HL-60/S4 treated with retinoic acid at 250 ng/mL for 4 days and 3 days (cell line): ENCODE data around the gene NHLRC1.

Experiments
- in situ Hi-C: fragments of 300-500 bp; cut with MboI; formaldehyde crosslinking; loops from 2 replicates; pipeline ENCODE4 v1.7.0; 2022; ENCODE audit warnings: low sequenced_read_pairs

NHLRC1 gene

GRCh38 chr6:18088419-18089296 lies 33.8 kb downstream of the NHLRC1 start:
- in situ Hi-C loops = no loop called here

DNA sequence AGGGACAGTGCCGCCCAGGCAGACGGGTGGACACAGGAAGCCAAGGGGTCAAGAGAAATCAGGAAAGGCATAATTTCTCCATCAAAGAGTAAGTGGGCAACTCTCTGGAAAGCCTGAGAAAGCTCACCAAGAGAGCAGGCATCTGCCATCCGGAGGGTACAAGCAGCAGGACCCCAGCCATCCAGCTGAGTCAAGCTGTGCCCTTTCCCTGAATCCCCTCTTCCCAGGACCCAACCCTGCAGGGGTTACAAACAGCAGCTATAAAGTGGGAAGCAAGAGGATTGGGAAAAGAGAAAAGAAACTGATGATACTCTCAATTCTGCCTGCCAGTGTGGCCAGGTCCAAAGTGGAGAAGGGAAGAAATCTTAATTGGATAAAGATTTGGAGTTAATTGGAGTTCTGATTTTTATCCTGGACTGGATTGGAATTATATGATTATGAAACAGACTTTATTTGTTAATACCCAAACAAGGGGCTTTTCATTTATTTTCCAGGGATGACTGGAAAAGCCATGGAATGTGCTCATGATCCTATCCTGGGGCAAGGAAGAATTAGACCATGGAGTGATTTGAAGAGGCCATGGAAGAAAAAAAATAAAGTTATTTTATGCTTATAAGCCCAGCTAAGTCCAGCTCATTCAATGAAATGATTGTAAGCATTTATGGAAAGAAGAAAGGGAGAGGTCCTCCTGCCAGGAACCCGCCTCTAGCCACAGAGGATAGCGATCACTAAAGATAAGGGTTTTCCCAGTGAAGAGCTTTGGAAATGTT lies 34.9 kb downstream of the NHLRC1 start:
- in situ Hi-C loops = no loop called here

DNA sequence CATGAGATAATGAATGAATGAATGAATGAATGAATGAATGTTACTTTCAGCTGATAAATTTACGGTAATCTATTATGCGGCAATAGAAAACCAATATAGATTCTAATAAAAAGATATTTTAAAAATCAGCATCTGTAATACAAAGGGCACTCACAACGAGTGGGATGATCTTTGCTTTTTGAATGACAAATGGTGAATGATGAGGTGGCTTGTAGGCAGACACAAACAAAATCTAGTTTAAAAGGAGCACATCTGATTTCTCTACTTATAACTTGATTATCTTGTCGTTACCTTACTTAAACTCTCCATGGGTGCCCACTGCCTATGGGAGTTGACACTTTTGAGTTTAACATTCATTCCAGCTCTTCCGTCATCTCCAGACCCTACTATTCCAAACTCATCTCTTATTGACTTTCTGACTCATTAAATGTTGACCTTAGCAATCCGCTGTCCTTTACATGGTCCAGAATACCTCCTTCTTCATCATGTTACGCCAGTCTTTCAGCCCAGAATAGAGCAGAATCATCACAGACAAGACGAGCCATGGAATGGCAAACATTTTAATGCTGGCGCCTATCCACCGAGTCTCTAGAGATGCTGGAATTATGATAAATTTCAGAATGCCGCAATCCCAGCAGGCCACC lies 41.3 kb downstream of the NHLRC1 start:
- in situ Hi-C loops = no loop called here

DNA sequence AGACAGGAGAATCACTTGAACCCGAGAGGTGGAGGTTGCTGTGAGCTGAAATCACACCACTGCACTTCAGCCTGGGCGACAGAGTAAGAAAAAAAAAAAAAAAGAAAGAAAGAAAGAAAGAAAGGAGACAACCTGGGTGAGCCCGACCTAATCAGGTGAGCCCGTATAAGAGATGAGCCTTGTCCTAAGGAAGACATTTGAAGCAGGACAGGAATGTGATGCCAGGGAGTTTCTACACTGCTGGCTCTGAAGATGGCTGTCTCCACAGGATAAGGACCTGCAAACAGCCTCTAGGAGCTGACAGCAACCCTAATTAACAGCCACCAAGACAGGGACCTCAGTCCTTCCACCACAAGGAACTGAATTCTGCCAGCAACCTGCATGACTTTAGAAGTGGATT lies 41.9 kb downstream of the NHLRC1 start:
- in situ Hi-C loops = no loop called here

DNA sequence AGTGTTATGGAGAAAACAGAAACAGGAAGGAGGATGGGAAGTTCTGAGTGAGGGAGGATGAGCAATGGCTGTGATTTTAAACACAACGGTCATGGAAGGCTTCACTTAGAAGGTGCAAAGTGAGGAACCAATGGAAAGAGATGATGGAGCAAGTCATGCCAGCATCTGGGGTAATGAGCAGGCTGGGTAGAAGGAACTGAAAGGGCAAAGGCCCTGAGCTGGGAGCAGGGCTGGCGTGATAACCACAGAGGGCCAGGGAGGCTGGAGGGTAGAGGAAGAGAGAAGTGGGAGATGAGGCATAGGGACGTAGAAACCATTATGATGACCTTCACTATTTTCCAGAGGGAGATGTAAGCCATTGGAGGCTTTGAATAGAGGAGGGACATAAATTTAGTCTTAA lies 43.6 kb downstream of the NHLRC1 start:
- in situ Hi-C loops = no loop called here

DNA sequence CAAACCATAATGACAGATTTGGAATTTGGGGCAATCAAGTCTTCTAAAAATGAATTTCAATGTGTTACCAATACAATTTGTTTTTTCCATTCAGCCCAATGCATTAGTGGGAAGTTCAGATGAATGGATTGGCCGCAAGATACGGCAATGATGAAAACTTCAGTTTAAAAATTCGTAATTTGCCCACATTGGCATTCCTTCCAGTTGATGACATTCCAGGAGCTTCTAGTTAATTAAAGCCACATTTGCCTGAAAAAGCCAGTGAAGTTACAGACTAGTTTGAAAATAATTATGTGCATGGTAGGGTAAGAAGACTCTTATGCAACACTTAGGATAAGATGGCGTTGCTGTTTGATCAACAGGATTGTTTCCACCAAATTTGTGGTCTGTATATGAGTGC lies 46.2 kb downstream of the NHLRC1 start:
- in situ Hi-C loops = no loop called here

- in situ Hi-C loops = no loop called here
Measured at GRCh38 chr6:18072841-18073240, 49.6 kb downstream of the NHLRC1 start.

DNA sequence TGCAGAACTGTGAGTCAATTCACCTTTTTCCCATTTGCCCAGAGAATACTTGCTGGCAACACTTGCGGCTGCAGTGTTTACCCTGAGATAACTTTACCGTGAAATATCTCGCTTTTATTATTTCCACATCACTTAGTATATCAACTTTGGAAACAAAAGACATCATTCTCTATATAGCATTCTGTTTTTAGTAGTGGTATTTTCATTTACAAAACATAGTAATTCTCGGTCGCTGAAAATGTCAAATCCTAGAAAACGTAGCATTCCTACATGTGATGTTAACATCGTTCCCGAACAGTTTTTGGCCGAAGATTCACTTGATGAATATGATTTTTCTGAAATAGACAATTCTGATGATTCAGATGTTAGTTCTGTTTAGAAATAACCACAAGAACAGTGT lies 52.0 kb downstream of the NHLRC1 start:
- in situ Hi-C loops = no loop called here
